Mammary epithelial cell (primary cell): Measurements from ENCODE around the gene HMGB4.

Source experiments
- CTCF ChIP-seq, 2 donors: IDR thresholded peaks in 1 of 2; conservative IDR thresholded peaks in 1 of 2; 2 replicates each; pipeline ENCODE4 v1.5.1; 2011 to 2012; ENCODE audit warnings: inconsistent platforms in 2 of 2, low read length in 2 of 2, mild to moderate bottlenecking in 2 of 2, control low read depth in 1 of 2, low read depth in 1 of 2; ENCODE audit not compliant: insufficient read depth in 1 of 2; ENCODE audit errors: extremely low read depth in 1 of 2
- EZH2 ChIP-seq: IDR thresholded peaks from 2 replicates; pipeline ENCODE4 v1.6.1; 2012; ENCODE audit warnings: low read length, inconsistent platforms, borderline replicate concordance

GRCh38 chr1:33872683-33873082 is 8.8 kb downstream of the HMGB4 start:
- TF ChIP-seq CTCF (conservative IDR thresholded peaks at IDR 0.05 in 1 of 2, IDR thresholded peaks at IDR 0.05 in 1 of 2; ENCODE audit: extremely low read depth in 1 of 2, insufficient read depth in 1 of 2, low read depth in 1 of 2, low read length in 2 of 2) = no peak
- TF ChIP-seq EZH2 = no peak
